ENCODE data around the gene MEG3.

Gene MEG3

GRCh38 chr14:100861937-100862247, 36.0 kb downstream of the MEG3 start:
- peaks cover 6% of the 10 kb centered on the region for H3K4me1 Mint-ChIP-seq
- TF ChIP-seq, protein P1, sequence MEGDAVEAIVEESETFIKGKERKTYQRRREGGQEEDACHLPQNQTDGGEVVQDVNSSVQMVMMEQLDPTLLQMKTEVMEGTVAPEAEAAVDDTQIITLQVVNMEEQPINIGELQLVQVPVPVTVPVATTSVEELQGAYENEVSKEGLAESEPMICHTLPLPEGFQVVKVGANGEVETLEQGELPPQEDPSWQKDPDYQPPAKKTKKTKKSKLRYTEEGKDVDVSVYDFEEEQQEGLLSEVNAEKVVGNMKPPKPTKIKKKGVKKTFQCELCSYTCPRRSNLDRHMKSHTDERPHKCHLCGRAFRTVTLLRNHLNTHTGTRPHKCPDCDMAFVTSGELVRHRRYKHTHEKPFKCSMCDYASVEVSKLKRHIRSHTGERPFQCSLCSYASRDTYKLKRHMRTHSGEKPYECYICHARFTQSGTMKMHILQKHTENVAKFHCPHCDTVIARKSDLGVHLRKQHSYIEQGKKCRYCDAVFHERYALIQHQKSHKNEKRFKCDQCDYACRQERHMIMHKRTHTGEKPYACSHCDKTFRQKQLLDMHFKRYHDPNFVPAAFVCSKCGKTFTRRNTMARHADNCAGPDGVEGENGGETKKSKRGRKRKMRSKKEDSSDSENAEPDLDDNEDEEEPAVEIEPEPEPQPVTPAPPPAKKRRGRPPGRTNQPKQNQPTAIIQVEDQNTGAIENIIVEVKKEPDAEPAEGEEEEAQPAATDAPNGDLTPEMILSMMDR (IDR thresholded peaks at IDR 0.05; ENCODE audit: unreplicated experiment in 3 of 3), result no peak
- no peak overlapping the region for H3K4me3 Mint-ChIP-seq
- H3K27me3 Mint-ChIP-seq (ENCODE audit: low read depth), result peaks cover 10% of the 10 kb centered on the region
- no peaks in the 10 kb centered on the region for H3K9me3 Mint-ChIP-seq
- no peaks in the 10 kb centered on the region for H3K36me3 Mint-ChIP-seq (ENCODE audit: low read depth)
- no peak overlapping the region for H3K27ac Mint-ChIP-seq

DNA sequence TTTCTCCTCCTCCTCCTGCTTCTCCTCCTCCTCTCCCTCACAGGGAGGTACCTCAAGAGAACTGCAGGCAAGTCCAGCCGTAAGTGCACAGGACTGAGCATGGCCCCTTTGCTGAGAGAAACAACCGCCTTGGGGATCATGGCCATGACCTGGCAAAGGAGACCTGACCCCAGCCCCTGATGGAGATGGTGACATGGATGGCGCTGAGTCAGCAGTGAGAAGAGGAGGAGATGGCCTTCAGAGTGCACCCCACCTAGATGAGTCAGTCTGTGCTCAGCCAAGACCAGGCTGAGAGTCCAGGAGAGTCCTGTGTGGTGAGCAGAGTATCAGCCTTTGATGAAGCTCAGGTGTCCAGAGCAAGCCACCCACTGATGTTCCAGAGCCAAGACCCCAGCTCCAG, 36.4 kb downstream of the MEG3 start:
- no peaks in the 10 kb centered on the region for H3K9me3 Mint-ChIP-seq
- TF ChIP-seq, protein P1 (IDR thresholded peaks at IDR 0.05; ENCODE audit: unreplicated experiment in 3 of 3), result no peak
- peaks cover 6% of the 10 kb centered on the region for H3K4me1 Mint-ChIP-seq
- H3K27me3 Mint-ChIP-seq (ENCODE audit: low read depth), result peaks cover 12% of the 10 kb centered on the region
- H3K4me3 Mint-ChIP-seq, result no peak overlapping the region
- H3K27ac Mint-ChIP-seq, result no peak overlapping the region
- no peaks in the 10 kb centered on the region for H3K36me3 Mint-ChIP-seq (ENCODE audit: low read depth)

- Mint-ChIP-seq H3K4me3 (no peak overlapping the region), H3K4me1 (peaks cover 6% of the 10 kb centered on the region), H3K27ac (no peak overlapping the region), H3K36me3 (ENCODE audit: low read depth) (no peaks in the 10 kb centered on the region), H3K9me3 (no peaks in the 10 kb centered on the region), H3K27me3 (ENCODE audit: low read depth) (peaks cover 14% of the 10 kb centered on the region)
- TF ChIP-seq, protein P1 (IDR thresholded peaks at IDR 0.05; ENCODE audit: unreplicated experiment in 3 of 3), result no peak
Measured at GRCh38 chr14:100862793-100863192, 36.9 kb downstream of the MEG3 start.

- H3K27me3 Mint-ChIP-seq (ENCODE audit: low read depth), result peaks cover 14% of the 10 kb centered on the region
- no peaks in the 10 kb centered on the region for H3K36me3 Mint-ChIP-seq (ENCODE audit: low read depth)
- peaks cover 6% of the 10 kb centered on the region for H3K4me1 Mint-ChIP-seq
- H3K4me3 Mint-ChIP-seq, result no peak overlapping the region
- TF ChIP-seq, protein P1 (IDR thresholded peaks at IDR 0.05; ENCODE audit: unreplicated experiment in 3 of 3), result no peak
- H3K9me3 Mint-ChIP-seq, result no peaks in the 10 kb centered on the region
- no peak overlapping the region for H3K27ac Mint-ChIP-seq
Measured at GRCh38 chr14:100864206-100864605, 38.3 kb downstream of the MEG3 start.

DNA sequence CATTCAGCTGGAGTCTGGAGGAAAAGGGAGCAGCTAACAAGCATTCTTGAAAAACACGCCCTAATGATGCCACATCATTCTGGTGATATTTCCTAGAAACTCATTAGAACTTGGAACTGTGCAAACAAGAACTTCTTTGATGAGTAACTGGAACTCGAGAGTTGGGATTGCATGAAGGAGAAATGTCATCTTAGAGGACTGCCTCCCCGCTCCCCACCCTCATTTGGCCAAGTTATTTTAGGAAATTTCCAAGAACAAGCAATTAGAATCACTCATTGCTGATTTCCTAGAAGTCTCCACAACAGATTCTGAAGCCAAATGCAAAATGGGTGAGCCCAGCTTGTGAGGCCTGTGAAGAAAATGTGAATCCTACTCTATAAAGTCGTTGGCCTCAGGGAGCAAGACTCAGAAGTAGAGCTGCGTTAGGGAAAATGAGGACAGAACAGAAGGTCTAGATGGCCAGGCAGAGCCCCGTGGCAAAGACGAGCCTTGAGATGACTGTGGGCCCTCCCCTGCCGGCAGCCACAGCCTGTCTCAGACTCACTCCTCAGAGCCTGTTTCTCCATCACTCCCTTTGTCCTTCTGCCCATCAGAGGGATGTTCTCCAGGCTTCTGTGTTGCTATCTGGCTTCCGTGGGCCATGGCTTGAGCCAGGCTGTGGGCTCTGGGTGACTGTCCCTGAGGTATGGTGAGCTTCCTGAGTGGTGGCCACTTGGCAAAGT, 39.2 kb downstream of the MEG3 start:
- H3K27me3 Mint-ChIP-seq (ENCODE audit: low read depth), result peaks cover 10% of the 10 kb centered on the region
- H3K4me1 Mint-ChIP-seq, result peaks cover 6% of the 10 kb centered on the region

More for the DNA sequence above, 39.2 kb downstream of the MEG3 start:
- Mint-ChIP-seq H3K27ac (no peak overlapping the region), H3K9me3 (no peaks in the 10 kb centered on the region), H3K36me3 (ENCODE audit: low read depth) (no peaks in the 10 kb centered on the region), H3K4me3 (no peak overlapping the region)
- TF ChIP-seq, protein P1 (IDR thresholded peaks at IDR 0.05; ENCODE audit: unreplicated experiment in 3 of 3), result no peak
